Aorta (tissue), 5 donors: Measurements from ENCODE around the gene STARD5. TPM values are rescaled to one million over a fixed set of nuclear protein-coding genes. Genes with fewer than 3 reads are reported as not detected.
"Not testable (repeated sequence)": the region's sequence is repeated elsewhere in the genome, so short reads cannot be mapped to it uniquely, and the experiment has no call there.

Experiments used
- ATAC-seq: fragments of 200-7000 bp; cut with Tn5 transposase; one replicate; pipeline ENCODE4 v1.9.1; 2022; ENCODE audit warnings: moderate library complexity; ENCODE audit not compliant: low FRiP score
- DNase-seq, 2 donors: peaks; one replicate each; pipeline ENCODE4 v3.0.0-alpha.2; 2020
- H3K27ac ChIP-seq, 2 donors: one replicate each; pipeline ENCODE4 v1.5.1; 2013; ENCODE audit warnings: low read length in 2 of 2, mild to moderate bottlenecking in 2 of 2, moderate library complexity in 2 of 2, control low read depth in 1 of 2, inconsistent platforms in 1 of 2, low read depth in 1 of 2
- H3K27me3 ChIP-seq, 2 donors: one replicate each; pipeline ENCODE4 v1.6.1; 2013; ENCODE audit warnings: control low read depth in 1 of 2, low read length in 1 of 2, mild to moderate bottlenecking in 1 of 2, moderate library complexity in 1 of 2; ENCODE audit not compliant: insufficient read depth in 2 of 2, control insufficient read depth in 1 of 2
- H3K36me3 ChIP-seq, 2 donors: one replicate each; pipeline ENCODE4 v1.6.1; 2013; ENCODE audit warnings: control low read depth in 1 of 2, low read length in 1 of 2, mild to moderate bottlenecking in 1 of 2; ENCODE audit not compliant: insufficient read depth in 2 of 2, control insufficient read depth in 1 of 2
- H3K4me1 ChIP-seq, 2 donors: one replicate each; pipeline ENCODE4 v1.6.1; 2013; ENCODE audit warnings: low read length in 2 of 2, control low read depth in 1 of 2, mild to moderate bottlenecking in 1 of 2, moderate library complexity in 1 of 2; ENCODE audit not compliant: insufficient read depth in 2 of 2, control insufficient read depth in 1 of 2
- H3K4me3 ChIP-seq, 2 donors: one replicate each; pipeline ENCODE4 v1.5.1; 2013; ENCODE audit warnings: low read length in 2 of 2, control low read depth in 1 of 2, mild to moderate bottlenecking in 1 of 2
- H3K9me3 ChIP-seq: one replicate; pipeline ENCODE4 v1.6.1; 2013; ENCODE audit warnings: mild to moderate bottlenecking, low read length; ENCODE audit not compliant: control insufficient read depth
- WGBS, 2 donors: extraction: QIAGEN DNeasy Blood & Tissue Kit; methylation state at CpG; one replicate each; pipeline ENCODE4 v1.1.7; 2013; 5-methylcytosine and 5-hydroxymethylcytosine counted together
- intact Hi-C, 2 donors: fragments of 100-400 bp; cut with DNase I; formaldehyde crosslinking; loops; one replicate each; pipeline versions ENCODE4 v1.14.2 to v1.15.0; 2022
- polyA plus RNA-seq, 2 donors: library from polyadenylated mRNA; stranded (reverse); fragments of 200-250 nt; gene quantifications; one replicate each; pipeline ENCODE4 v1.2.3, GENCODE V29; 2013
- total RNA-seq, 2 donors: library from RNA; stranded (reverse); fragmentation: NEBNext Ultra II Directional; extraction: Animal tissue kit (Norgen Biotek cat#: 25700); gene quantifications; one replicate each; pipeline ENCODE4 v1.2.1, GENCODE V29; 2021
- donor health status: healthy with polysubstance abuse.
- donor health status: Bipolar disorder and iron deficiency.
- donor health status: DM: no; HTN: no; CAD: no.
- donor health status: DM: no; HTN: no; CAD: no.
- donor health status: DM: yes; HTN: yes; CAD: no.

The STARD5 gene
- total and polyA plus RNA-seq, 4 donors: 2.2 to 10.3 (median 5.3) TPM

- no peak overlapping the region for H3K27ac ChIP-seq
- ATAC-seq: no peak
- H3K27me3 ChIP-seq: no peaks in the 10 kb centered on the region
- intact Hi-C loops: loop anchor here in 1 of 2 donors (5.0 to 10.0 kb wide), 2 partner anchors 58 to 330 kb away; partner anchors contain the start of gene TLNRD1
- WGBS, 2 donors: 93 to 95% methylated on average over 10 of the region's 10 CpGs
- no peaks in the 10 kb centered on the region for H3K9me3 ChIP-seq
- no peaks in the 10 kb centered on the region for H3K36me3 ChIP-seq
- H3K4me3 ChIP-seq: no peak overlapping the region
- H3K4me1 ChIP-seq: peaks cover 0 to 4% of the 10 kb centered on the region in 2 donors
- DNase-seq: no peak
These were observed 11.0 kb upstream of the STARD5 start for GRCh38 chr15:81334768-81335435.

GRCh38 chr15:81333363-81333762 is 9.4 kb upstream of the STARD5 start:
- H3K9me3 ChIP-seq: no peaks in the 10 kb centered on the region
- H3K27ac ChIP-seq: no peak overlapping the region
- 93 to 98% methylated on average over 3 of the region's 3 CpGs for WGBS, 2 donors
- DNase-seq (no peak), ATAC-seq (no peak)
- intact Hi-C loops: loop anchor here in 1 of 2 donors (10.0 kb wide), 1 partner anchor 329 kb away; the partner anchor contains the start of gene TLNRD1
- no peaks in the 10 kb centered on the region for H3K27me3 ChIP-seq
- peaks cover 0 to 4% of the 10 kb centered on the region in 2 donors for H3K4me1 ChIP-seq
- no peak overlapping the region for H3K4me3 ChIP-seq
- H3K36me3 ChIP-seq: no peaks in the 10 kb centered on the region

DNA sequence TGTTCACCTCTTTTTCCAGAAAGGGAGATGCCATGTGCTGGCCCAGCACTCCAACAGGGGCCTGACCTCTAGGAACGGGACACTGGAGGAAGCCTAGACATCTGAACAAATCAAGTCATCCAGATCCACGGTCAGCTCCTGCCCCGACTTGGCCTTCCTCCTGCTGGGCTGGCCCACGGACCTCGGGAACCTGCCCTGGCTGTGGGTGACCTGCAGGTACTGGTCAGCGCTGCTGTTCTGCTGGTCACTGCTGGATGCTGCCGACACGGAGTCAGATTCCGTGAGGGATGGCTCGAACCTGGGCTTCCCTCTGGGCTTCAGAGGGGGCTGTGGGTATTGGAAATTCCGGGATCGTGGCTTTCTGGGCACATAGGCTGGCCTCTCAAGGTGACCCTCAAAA is 8.4 kb upstream of the STARD5 start:
- intact Hi-C loops: loop anchor here in 1 of 2 donors (10.0 kb wide), 1 partner anchor 328 kb away; the partner anchor contains the start of gene TLNRD1
- WGBS, 2 donors: 96% methylated on average over 12 of the region's 12 CpGs

GRCh38 chr15:81331600-81331999 is 7.7 kb upstream of the STARD5 start:
- 90 to 93% methylated on average over 15 of the region's 15 CpGs for WGBS, 2 donors
- DNase-seq (no peak), ATAC-seq (no peak)
- Histone ChIP-seq H3K27me3 (no peaks in the 10 kb centered on the region), H3K9me3 (no peaks in the 10 kb centered on the region), H3K4me1 (no peaks in the 10 kb centered on the region), H3K36me3 (no peaks in the 10 kb centered on the region), H3K4me3 (no peak overlapping the region), H3K27ac (no peak overlapping the region)
- intact Hi-C loops: loop anchor here in 1 of 2 donors (10.0 kb wide), 1 partner anchor 327 kb away; the partner anchor contains the start of gene TLNRD1

More for the DNA sequence above, 8.4 kb upstream of the STARD5 start:
- Histone ChIP-seq H3K27me3 (no peaks in the 10 kb centered on the region), H3K27ac (no peak overlapping the region), H3K36me3 (no peaks in the 10 kb centered on the region), H3K9me3 (no peaks in the 10 kb centered on the region), H3K4me3 (no peak overlapping the region), H3K4me1 (no peaks in the 10 kb centered on the region)
- ATAC-seq (no peak), DNase-seq (no peak)

DNA sequence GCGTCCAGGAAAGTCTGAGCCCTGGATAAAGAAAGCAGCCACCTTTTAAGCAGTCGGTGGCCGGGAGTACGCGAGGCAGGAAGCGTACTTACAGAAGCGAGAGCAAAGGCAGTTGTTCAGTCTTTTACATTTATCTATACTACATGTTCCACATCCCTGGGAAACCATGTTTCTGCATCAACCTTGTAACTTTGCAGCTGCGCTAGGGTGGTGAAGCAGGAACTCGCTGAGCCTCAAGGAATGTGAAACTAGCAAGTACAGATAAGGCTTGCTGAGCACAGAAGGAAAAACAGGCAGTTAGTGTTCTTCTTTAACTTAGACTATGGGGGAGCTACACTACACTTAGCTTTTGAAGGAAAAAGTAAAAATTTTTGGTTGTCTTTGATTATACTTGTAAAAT is 7.2 kb upstream of the STARD5 start:
- ATAC-seq, H3K27ac ChIP-seq, DNase-seq, H3K4me3 ChIP-seq, H3K9me3 ChIP-seq, H3K4me1 ChIP-seq, H3K27me3 ChIP-seq, H3K36me3 ChIP-seq: not testable (repeated sequence)
- WGBS, 2 donors: 16 to 29% methylated on average over 9 of the region's 9 CpGs
- intact Hi-C loops: loop anchor here in 1 of 2 donors (10.0 kb wide), 1 partner anchor 326 kb away; the partner anchor contains the start of gene TLNRD1

- no peak overlapping the region for H3K27ac ChIP-seq
- H3K4me3 ChIP-seq: no peak overlapping the region
- intact Hi-C loops: loop anchor here in 1 of 2 donors (10.0 kb wide), 1 partner anchor 326 kb away; the partner anchor contains the start of gene TLNRD1
- H3K27me3 ChIP-seq: no peaks in the 10 kb centered on the region
- ATAC-seq (no peak), DNase-seq (no peak)
- no peaks in the 10 kb centered on the region for H3K4me1 ChIP-seq
- 71 to 76% methylated on average over 5 of the region's 5 CpGs for WGBS, 2 donors
- H3K9me3 ChIP-seq: no peaks in the 10 kb centered on the region
- H3K36me3 ChIP-seq: no peaks in the 10 kb centered on the region
These were observed 6.6 kb upstream of the STARD5 start for GRCh38 chr15:81330366-81331090.

DNA sequence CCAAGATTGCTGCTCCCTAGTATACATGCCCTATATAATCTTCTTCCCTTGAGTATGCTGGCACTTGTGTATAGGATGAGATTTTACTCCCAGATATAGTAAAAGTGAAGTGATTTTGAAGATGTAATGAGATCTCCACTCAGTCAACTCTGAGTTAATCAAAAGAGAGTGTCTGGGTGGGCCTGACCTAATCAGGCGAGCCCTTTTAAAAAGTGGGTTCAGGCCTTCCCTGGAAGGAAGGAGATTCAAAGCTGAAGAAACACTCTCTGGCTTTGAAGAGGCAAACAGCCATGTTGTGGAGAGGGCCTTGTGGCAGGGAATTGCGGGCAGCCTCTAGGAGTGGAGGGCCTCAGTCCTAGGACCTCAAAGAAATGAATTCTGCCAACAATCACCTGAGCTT is 5.5 kb upstream of the STARD5 start:
- no peak overlapping the region for H3K4me3 ChIP-seq
- ATAC-seq (no peak), DNase-seq (no peak)
- WGBS, 2 donors: 98 to 100% methylated on average over 2 of the region's 2 CpGs
- no peaks in the 10 kb centered on the region for H3K4me1 ChIP-seq
- no peaks in the 10 kb centered on the region for H3K27me3 ChIP-seq
- H3K9me3 ChIP-seq: no peaks in the 10 kb centered on the region
- intact Hi-C loops: no loop called here
- H3K36me3 ChIP-seq: no peaks in the 10 kb centered on the region
- H3K27ac ChIP-seq: no peak overlapping the region

DNA sequence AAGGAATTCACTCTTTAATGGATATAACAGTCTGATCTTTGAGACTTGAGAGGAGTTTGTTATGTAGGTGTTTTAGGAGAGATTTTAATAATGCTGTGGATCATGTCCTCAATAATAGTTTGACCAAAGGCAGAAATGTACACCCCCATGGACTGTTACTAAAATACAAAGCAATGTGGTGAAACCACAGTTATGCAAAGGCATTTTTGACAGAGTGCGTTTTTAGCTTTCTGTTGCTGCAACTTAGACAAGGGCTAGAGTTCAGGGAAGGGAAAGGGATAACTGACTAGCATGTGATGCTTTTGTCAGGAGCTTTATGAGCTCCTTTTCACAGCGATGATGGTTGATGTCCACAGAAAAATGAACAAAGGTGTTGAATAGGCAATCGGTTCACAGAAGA is 3.6 kb upstream of the STARD5 start:
- ATAC-seq: no peak
- H3K27ac ChIP-seq: no peak overlapping the region
- no peaks in the 10 kb centered on the region for H3K36me3 ChIP-seq
- intact Hi-C loops: no loop called here
- H3K4me1 ChIP-seq: no peaks in the 10 kb centered on the region
- no peak for DNase-seq
- no peaks in the 10 kb centered on the region for H3K9me3 ChIP-seq
- WGBS, 2 donors: 67 to 68% methylated on average over 3 of the region's 3 CpGs
- H3K4me3 ChIP-seq: no peak overlapping the region
- no peaks in the 10 kb centered on the region for H3K27me3 ChIP-seq
